ENCODE data around the gene TRUB2.
A peak's percentile ranks its signal among the peaks of the same experiment; 100 is the strongest.
"Not testable (repeated sequence)": the region's sequence is repeated elsewhere in the genome, so short reads cannot be mapped to it uniquely, and the experiment has no call there.

Gene TRUB2

GRCh38 chr9:128340691-128341434, 18.6 kb upstream of the TRUB2 start:
- DNase-seq (ENCODE audit: low read depth in 3 of 3) = no peak

- peak; percentile 57 to 64 (median 60) for DNase-seq (ENCODE audit: low read depth in 3 of 3)
Observed at GRCh38 chr9:128339761-128340690, 17.8 kb upstream of the TRUB2 start, which contains the start of gene SLC27A4. SLC27A4 (plus strand) TSS chr9:128340527; CDS start chr9:128343133, 2,606 bp downstream.

- DNase-seq (ENCODE audit: low read depth in 3 of 3) = not testable (repeated sequence)
Observed at GRCh38 chr9:128338852-128339614, 16.8 kb upstream of the TRUB2 start.

GRCh38 chr9:128337936-128338335, 15.7 kb upstream of the TRUB2 start:
- DNase-seq (ENCODE audit: low read depth in 3 of 3) = no peak

GRCh38 chr9:128335914-128336313, 13.7 kb upstream of the TRUB2 start:
- no peak for DNase-seq (ENCODE audit: low read depth in 3 of 3)

- DNase-seq (ENCODE audit: low read depth in 3 of 3) = no peak
Observed at GRCh38 chr9:128335161-128335560, 12.9 kb upstream of the TRUB2 start.

- no peak for DNase-seq (ENCODE audit: low read depth in 3 of 3)
Observed at GRCh38 chr9:128333451-128333869, 11.2 kb upstream of the TRUB2 start.

GRCh38 chr9:128325629-128326028, 3.4 kb upstream of the TRUB2 start:
- DNase-seq (ENCODE audit: low read depth in 3 of 3) = no peak

GRCh38 chr9:128324401-128324800, 2.2 kb upstream of the TRUB2 start:
- no peak for DNase-seq (ENCODE audit: low read depth in 3 of 3)

GRCh38 chr9:128323791-128324190, 1.5 kb upstream of the TRUB2 start:
- no peak for DNase-seq (ENCODE audit: low read depth in 3 of 3)

- DNase-seq (ENCODE audit: low read depth in 3 of 3) = no peak
Observed at GRCh38 chr9:128323212-128323730, 1.0 kb upstream of the TRUB2 start.

- DNase-seq (ENCODE audit: low read depth in 3 of 3) = no peak
Observed at GRCh38 chr9:128321879-128322403, 306 bp downstream of the TRUB2 start.

GRCh38 chr9:128321343-128321742, 904 bp downstream of the TRUB2 start:
- DNase-seq (ENCODE audit: low read depth in 3 of 3) = no peak

GRCh38 chr9:128317629-128318028, 4.6 kb downstream of the TRUB2 start:
- no peak for DNase-seq (ENCODE audit: low read depth in 3 of 3)

- DNase-seq (ENCODE audit: low read depth in 3 of 3) = no peak
Observed at GRCh38 chr9:128316421-128316820, 5.8 kb downstream of the TRUB2 start.

- DNase-seq (ENCODE audit: low read depth in 3 of 3) = no peak
Observed at GRCh38 chr9:128314697-128315096, 7.5 kb downstream of the TRUB2 start.

- no peak for DNase-seq (ENCODE audit: low read depth in 3 of 3)
Observed at GRCh38 chr9:128310461-128310860, 11.8 kb downstream of the TRUB2 start.

- DNase-seq (ENCODE audit: low read depth in 3 of 3) = no peak
Observed at GRCh38 chr9:128309551-128309950, 12.7 kb downstream of the TRUB2 start.

GRCh38 chr9:128304971-128305288, 17.3 kb downstream of the TRUB2 start:
- no peak for DNase-seq (ENCODE audit: low read depth in 3 of 3)

- no peak for DNase-seq (ENCODE audit: low read depth in 3 of 3)
Observed at GRCh38 chr9:128304136-128304970, 17.9 kb downstream of the TRUB2 start.
